HTERT RPE-1 (cell line): ENCODE results near the gene SHISA5.
"Not testable (repeated sequence)": the region's sequence is repeated elsewhere in the genome, so short reads cannot be mapped to it uniquely, and the experiment has no call there.

Experiments
- in situ Hi-C: fragments of 300-500 bp; cut with MboI; formaldehyde crosslinking; loops from 4 replicates; pipeline ENCODE4 v1.14.3; 2020; ENCODE audit warnings: low sequenced_read_pairs

The SHISA5 gene

DNA sequence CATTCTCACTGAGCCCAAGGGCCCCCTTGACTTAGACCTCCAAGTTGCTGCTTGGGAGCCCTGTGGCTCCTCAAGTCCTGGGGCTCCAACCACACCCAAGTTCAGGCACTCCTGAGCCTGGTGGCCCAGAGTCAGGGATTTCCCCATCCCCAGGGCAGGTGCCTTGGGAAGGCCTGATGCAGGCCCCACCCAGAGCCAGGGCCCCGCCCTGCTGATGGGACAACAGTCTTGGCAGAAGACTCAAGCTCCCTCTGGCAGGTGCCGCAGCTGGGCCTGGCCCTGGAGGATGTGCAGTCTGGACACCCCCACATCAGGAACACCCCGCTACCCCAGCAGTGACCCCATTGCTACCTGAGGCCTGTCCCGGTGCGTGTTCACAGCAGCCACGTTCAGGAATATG, 17.7 kb upstream of the SHISA5 start:
- in situ Hi-C loops: no loop called here

DNA sequence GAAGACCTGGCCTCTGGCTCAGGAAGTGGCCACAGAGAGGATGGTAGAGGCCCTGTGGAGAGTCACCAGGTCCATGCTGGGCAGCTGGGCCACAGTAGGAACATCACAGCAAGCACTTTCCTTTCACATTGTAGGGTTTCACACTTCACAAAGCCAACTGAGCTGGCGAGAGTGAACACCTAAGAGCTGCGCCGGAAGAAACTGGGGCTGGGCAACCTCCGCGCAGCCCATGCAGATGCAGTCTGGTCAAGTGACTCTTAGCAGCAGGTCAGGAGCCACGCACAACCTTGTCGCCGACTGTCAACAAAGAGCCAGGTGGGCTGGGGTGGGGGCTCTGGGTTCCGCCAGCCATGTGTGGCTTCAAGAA, 15.3 kb upstream of the SHISA5 start:
- in situ Hi-C loops: no loop called here

DNA sequence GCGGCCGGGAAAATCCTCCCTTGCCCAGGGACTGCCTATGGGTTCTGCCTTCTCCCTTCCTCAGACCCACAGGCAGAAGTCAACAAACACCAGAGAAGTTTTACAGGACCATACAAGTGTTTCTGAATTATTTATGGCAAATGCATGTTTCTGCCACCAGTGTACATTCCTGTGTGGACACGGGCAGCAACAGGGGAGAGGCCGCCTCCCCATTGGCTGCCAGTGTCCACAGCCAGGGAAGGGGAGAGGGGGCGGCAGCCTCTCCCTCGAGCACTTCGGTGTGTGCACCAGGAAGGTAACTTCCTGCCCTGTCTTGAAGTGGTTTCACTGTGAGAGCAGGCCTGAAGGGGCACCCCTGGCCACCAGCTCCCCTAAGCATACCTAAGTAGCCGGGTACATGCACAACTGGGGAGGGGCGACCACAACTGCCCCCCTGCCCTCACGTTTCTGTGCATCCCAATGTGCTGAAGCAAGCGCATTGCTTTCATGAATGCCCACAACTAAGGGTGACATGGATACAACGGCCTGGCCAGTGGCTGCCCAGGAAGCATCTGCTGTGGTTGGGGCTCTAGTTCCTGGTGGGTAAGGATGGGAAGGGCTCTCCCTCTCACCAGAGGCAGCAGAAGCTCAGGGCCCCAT, 14.8 kb upstream of the SHISA5 start:
- in situ Hi-C loops: no loop called here

DNA sequence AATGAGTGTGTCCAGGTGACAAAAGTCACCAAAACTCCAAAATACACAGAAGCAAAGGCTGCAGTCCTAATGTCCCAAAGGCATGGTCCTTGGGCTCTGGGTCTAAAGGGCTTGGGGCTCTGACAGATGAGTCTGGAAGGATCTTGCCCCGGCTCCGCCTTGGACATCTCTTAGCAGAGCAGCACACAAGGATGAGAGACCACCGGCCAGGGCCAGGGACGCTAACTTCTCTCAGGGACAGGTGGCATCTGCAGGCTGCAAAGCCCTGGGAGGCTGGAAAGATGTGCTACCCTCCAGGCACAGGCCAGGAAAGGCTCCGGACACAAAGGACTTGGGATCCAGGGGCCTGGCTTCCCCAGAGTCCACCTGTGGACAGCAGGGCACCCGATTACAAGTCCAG, 14.1 kb upstream of the SHISA5 start:
- in situ Hi-C loops: no loop called here

DNA sequence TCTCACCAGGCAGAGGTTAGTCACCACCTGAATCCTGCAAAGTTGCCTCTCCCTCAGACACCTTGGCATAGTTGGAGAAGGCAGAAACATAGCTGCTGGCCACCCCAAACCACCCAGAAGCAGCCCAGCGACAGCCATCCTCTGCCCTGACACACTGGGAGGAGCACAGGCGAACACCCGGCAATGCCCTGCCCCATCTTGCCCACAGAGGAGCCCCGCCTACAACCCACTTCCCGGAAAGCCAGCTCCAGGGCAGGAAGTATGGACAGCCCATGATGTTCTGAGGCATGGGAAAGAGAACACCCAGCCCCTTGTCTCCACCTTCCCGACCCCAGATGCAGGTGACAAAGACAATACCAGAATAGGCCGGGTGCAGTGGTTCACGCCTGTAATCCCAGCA, 12.6 kb upstream of the SHISA5 start:
- in situ Hi-C loops: no loop called here

DNA sequence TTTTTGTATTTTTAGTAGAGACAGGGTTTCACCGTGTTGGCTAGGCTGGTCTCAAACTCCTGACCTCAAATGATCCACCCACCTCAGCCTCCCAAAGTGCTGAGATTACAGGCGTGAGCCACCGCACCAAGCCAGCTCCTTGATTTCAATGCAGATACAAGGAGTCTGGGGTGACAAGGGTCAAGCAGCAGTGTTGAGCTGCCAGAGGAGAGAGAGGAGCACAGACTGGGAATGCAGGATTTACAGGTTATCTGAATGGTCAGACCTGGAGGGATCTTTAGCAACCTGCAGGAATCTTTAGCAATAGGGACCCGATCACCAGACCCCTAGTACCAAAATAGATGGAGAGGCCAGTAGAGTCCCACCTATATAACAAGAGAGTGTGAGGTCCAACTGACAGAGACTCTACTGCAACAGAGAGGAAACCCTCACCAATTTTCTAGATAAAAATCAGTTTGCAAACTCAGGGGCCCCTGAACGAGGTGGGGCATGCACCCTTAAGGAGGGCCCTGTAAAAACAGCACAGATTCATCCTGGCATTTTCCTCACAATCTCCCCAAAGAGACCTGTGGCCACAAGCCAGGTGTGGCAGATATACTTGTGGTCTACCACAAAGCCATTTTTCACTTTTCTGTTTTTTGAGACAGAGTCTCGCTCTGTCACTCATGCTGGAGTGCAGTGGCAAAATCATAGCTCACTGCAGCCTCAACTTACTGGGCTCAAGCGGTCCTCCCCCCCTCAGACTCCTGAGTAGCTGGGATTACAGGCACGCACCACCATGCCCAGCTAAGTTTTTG, 10.7 kb upstream of the SHISA5 start:
- in situ Hi-C loops: no loop called here

DNA sequence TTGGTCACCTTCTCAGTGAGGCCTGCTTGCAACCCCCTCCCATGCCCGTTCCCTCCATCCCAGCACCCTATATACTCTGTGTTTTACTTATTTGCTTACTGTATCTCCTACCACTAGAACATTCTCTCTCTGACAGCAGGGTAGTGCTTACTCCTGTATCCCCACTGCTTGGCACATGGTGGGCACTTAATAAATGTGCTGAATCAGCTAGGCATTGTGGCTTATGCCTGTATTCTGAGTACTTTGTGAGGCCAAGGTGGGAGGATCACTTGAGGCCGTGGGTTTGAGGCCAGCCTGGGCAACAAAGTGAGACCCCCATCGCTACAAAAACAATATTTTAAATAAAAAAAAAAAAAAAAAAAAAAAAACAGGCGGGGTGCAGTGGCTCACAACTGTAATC, 7.6 kb upstream of the SHISA5 start:
- in situ Hi-C loops: no loop called here

DNA sequence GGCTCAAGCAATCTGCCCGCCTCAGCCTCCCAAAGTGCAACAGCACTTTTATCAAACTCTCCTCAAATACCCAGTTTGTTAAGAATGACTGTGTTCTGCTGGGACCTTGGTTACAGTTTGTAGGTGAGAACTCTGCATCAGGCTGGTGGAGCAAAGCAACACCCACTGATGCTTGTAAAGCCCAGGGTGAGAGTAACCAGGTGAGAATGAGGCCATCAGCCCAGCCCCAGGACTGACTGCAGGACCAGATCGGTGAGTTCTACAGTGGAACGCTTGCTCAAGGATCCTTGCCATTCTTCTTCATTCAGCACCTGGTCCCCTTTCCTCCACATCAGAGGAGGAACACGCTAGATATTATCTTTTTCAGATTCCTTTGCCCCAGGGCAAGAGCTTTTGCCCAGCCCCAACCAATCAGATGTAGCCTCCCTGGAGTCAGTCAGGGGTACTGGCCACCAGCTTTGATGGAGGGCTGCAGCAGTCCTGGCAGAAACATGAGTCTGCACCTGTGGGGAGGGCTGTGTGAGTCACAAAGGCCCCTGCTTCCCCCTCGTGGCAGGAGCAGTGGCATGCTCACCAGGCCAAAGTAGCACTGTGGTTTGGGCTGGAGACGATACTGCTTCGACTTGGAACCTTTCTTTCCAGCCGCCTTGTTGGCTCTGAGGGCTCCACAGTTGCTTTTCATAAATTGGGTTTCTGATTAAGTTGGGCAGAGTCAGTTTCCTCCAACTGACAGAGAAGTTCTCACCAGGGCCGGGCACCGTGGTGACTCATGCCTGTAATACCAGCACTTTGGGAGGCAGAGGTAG, 3.5 kb upstream of the SHISA5 start:
- in situ Hi-C loops: no loop called here

DNA sequence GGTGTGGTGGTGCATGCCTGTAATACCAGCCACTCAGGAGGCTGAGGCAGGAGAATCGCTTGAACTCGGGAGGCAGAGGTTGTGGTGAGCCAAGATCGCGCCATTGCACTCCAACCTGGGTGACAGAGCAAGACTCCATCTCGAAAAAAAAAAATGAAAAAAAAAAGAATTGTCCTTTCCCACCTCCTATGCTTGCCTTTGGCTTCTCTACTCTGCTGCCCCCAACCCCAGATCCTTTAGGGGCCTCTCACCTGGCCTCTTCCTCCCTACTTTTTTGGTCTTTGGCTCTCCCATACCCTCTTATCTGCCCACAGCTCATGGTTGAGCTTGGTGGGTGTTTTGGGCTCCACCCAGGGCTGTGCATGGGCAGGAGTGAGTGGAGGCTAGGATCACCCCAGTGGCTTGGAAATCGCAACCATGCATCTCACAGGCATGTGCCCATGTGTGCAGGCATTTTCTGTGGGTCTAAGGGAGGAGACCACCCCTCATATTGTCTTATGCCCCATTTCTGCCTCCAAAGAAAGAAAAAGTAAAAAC, 2.1 kb upstream of the SHISA5 start:
- in situ Hi-C loops: no loop called here

DNA sequence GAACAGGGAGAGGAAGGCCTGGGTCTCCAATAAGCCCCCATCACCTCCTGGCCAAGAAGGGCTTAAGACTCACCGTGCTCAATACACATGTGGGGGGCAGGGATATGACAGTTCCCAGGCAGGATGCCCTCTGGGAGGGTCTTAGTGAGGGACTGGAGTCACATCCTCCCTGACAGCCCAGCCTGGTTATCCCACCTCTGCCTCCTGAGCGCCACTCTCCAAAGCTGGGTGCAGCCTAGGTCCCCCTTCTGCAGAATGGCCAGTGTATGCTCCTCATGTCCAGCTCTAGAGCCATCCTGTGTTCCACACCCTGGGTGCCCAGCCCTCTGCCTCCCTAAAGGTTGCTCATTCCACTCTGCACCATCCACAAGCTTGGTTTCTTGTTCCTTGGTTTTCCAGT, 1.2 kb upstream of the SHISA5 start:
- in situ Hi-C loops: no loop called here

DNA sequence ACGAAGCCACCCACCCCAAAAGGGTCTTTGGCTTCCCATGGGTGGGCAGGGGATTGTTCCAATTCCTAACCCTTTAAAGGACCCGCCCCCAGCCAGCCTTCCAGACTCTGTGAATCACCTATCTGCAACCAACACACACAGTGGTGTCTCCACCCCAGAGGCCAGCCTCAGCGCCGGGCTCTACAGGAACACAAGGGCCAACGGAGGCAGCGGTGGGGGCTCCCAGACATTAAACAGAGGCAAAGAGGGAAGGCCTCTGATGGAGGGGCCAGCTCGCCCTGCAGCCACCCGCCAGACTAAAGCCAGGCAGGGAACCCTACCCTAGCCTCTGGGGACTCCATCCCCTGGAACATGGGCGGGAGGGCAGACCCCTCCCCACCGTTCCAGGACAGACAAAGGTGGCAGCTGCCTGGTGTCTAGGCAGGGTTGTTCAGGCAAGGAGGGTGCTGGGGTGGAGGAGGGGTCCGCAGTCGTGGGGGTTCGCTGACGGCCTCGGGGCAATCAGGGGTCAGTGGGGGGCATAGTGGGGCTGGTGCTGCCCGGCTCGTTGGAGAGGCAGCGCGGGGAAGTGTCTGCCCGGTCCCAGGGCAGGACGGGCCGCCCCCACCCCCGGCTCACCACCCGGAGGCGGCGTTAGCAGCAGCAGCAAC, 448 bp downstream of the SHISA5 start:
- in situ Hi-C loops: no loop called here

DNA sequence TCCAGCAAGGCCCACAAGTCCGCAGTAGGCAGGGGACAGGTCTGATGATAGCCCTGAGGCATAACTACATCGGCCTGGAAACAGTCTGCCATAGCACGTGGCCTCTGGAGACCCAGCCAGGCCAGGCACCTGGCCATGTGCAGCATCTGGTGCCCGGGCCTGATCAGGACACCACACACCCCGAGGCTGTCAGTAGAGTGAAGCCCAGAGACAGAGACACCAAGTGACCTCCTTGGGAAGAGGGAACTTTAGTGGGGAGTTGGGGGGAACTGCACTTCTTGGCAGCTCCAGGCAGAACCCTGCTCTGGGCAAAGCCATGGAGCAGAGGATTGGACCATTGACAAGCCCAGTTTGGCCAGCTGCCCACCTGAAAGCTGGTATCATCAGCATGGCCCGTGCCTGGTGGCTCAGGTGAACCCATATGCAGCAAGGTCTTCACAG, 1.2 kb downstream of the SHISA5 start:
- in situ Hi-C loops: no loop called here

DNA sequence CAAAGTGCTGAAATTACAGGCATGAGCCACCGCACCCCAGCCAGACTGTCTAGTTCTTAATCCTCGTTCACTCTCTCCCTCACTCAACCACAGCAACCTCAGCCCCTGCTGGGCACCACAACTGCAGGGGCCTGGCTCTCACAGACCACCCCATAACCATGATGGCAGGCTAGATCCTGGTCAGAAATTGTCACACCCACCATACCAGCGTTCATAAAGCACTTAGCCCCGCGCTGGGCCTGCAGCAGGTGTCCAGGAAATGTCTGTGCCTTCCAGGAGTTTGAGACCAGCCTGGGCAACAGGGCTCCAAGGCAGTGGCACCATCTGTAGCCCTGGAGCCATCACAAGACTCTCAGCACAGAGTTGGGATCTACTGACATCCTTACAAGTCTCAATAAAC, 1.9 kb downstream of the SHISA5 start:
- in situ Hi-C loops: no loop called here

DNA sequence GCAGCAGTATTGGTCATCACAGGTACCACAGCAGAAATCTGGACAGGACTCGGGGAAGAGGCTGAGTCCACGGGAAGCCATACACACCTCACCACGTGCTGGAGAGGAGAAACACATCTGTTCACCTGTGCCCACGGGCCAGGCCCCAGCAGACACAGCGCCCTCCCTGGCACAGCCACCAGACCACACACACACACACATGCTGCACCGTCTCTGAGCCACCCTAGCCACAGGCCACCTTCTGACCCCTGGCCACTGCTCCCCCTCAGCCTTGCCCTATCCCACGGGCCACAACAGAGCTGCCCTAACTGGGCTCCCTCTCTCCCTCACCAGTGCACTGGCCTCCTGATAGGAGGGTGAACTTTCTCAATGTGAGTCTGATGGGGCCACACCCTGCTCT, 2.8 kb downstream of the SHISA5 start:
- in situ Hi-C loops: no loop called here

DNA sequence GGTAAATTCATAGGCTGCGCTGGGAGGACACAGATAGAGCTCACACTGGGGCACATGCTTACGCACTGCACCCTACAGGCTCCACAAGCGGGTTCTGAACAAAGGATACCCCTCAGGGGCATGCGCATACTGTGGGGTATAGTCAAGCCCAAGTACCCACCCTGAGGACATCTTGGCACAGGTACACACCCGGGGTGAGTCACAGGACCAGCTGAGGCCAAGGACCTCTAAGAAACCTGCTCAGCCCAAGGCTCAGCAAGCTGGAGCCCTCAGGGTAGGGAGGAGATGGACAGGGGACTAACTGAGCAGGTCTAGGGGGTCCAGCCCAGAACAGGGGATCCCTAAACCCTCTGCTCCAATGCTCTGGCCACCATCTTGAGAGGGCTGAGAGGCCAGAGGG, 3.3 kb downstream of the SHISA5 start:
- in situ Hi-C loops: no loop called here

DNA sequence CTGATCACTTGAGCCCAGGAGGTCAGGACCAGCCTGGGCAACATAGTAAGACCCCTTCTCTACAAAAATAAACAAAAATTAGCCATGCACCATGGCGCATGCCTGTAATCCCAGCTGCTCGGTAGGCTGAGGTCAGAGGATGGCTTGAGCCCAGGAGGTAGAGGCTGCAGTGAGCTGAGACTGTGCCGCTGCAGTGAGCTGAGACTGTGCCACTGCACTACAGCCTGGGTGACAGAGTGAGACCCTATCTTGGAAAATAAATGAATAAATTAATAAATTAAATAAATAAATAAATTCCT, 10.8 kb downstream of the SHISA5 start:
- in situ Hi-C loops: no loop called here

DNA sequence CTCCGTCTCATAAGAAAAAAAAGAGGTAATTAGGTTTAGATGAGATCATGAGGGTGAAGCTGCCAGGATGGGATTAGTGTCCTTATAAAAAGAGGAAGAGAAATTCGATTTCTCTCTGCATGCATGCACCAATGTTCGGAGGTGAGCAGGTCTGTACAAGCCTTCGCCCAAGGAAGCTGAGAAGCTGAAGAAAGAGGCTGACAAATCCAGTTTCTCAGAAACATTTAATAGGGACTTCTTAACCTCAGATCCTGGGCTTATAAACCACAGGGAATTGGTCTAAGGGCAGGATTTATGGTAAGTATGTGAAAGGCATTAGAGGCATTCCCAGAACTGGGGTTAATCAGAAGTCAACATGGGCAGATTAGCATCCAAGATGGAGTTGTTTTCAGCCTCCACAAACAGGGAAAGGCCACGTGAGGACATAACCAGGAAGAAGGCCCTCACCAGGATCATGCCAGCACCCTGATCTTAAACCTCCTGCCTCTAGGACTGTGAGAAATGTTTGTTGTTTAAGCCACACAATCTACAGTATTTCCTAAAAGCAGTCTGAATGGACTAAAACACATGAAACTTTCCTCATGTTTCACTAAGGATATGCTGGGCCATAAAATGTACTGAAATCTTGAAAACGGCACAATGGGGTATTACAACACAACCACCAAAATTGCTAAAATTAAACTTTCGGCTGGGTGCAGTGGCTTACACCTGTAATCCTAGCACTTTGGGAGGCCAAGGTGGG, 11.3 kb downstream of the SHISA5 start:
- in situ Hi-C loops: no loop called here

DNA sequence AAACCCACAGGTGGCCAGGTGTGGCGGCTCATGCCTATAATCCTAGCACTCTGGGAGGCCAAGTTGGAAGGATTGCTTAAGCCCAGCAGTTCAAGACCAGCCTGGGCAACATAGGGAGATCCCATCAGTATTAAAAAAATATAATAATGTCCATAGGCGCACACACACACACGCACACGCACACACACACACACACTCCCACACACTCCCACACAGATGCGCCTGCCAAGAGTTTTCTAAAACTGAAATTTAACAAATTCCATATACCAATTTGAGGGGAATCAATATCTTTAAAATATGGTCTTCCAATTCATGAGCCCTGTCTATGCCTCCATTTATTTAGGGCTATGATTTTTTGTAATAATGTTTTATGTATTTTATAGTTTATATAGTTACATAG, 17.0 kb downstream of the SHISA5 start:
- in situ Hi-C loops: no loop called here

DNA sequence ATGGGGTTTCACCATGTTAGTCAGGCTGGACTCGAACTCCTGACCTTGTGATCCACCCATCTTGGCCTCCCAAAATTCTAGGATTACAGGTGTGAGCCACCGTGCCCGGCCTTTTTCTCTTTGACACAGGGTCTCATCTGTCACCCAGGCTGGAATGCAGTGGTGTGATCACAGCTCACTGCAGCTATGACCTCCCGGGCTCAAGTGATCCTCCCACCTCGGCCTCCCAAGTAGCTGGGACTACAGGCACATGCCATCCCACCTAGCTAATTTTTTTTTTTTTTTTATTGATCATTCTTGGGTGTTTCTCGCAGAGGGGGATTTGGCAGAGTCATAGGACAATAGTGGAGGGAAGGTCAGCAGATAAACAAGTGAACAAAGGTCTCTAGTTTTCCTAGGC, 21.2 kb downstream of the SHISA5 start:
- in situ Hi-C loops: not testable (repeated sequence)

DNA sequence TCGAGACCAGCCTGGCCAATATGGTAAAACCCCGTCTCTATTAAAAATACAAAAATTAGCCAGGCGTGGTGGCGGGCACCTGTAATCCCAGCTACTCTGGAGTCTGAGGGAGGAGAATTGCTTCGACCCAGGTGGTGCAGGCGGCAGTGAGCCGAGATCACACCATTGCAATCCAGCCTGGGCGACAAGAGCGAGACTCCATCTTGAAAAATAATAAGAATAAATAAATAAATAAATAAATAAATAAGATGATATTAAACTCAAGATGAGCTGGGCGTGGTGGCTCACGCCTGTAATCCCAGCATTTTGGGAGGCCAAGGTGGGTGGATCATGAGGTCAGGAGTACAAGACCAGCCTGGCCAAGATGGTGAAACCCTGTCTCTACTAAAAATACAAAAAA, 23.1 kb downstream of the SHISA5 start:
- in situ Hi-C loops: not testable (repeated sequence)
